Frontal cortex (tissue), 4 donors: Measurements from ENCODE around the gene TRIM54. TPM values are rescaled to one million over a fixed set of nuclear protein-coding genes. Genes with fewer than 3 reads are reported as not detected.
A peak's percentile ranks its signal among the peaks of the same experiment; 100 is the strongest.
"Not testable (repeated sequence)": the region's sequence is repeated elsewhere in the genome, so short reads cannot be mapped to it uniquely, and the experiment has no call there.

Source experiments
- DNase-seq, 2 donors: peaks; one replicate each; pipeline ENCODE4 v3.0.0; 2012; ENCODE audit warnings: low spot score in 2 of 2
- FAIRE-seq: peaks from 2 replicates; lab custom pipeline; 2012; peaks lifted over from hg19 to GRCh38; lab: Jason Lieb, UNC
- total RNA-seq: library from RNA; depleted of rRNA; stranded (reverse); fragments of >200 nt; gene quantifications from one replicate; pipeline ENCODE4 v1.2.3, GENCODE V29; 2014
- donor health status: control.
- donor health status: control.
- donor health status: control.

Gene TRIM54
- total RNA-seq, 1 donor from 2014 or later, result not detected

DNA sequence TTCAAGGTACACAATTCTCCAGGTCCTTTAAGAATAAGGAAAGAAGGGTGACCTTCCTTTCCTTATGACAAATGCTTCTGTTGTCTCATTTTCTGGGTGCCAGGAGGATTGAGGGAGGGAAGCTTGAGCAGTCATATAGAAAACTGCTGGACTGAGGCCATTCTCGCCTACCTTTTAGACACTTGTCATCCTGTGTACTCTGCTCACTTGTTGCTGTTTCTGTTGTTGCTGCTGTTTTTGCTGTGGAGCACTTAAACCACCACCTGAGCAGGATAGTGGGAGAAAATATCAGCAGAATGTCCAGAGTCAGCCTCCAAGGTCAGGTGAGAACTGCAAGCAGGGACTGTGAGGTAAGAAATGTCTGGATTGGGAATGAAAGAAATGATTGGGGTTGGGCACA, 4.2 kb upstream of the TRIM54 start:
- no peak for DNase-seq
- no peak for FAIRE-seq

GRCh38 chr2:27280826-27281225, 1.4 kb upstream of the TRIM54 start:
- FAIRE-seq (no peak), DNase-seq (no peak)

DNA sequence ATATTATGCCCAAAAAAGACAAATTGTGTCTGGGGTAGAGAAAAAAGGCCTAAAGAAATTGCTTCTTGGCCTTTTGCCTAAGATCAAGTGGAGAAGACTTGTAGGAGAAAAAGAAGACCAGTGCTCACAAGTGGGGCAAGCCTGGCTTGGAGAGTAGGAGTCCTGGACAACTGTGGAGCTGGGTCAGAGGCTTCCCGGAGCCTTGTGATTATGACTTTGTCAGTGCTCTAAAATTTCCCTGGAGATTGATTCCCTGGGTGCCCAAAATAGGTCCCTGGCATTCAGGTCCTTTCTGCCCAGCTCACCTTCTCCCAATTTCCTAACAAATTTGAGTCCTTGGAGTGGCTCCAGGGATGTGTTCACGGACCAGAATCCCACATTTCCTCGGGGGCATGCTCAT, 787 bp upstream of the TRIM54 start:
- FAIRE-seq (no peak), DNase-seq (no peak)

DNA sequence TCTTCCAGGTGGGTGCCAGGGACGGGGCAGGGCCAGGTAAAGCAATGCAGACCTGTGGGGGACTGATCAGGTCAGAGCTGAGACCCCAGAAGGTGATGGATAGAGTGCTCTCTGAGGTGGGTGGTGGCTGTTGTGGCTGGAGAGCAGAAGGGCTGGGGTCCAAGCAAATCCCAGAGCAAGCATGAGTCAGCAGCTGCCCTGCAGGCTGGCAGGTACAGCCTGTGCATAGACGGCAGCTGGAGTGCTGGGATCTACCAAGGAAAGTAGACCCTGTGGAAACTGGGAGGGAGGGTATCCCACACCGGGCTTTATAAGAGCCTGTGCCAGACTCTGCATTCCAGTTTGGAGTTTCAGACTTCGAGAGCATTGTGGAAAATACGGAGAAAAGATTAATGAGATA, 663 bp downstream of the TRIM54 start:
- FAIRE-seq, result no peak

DNA sequence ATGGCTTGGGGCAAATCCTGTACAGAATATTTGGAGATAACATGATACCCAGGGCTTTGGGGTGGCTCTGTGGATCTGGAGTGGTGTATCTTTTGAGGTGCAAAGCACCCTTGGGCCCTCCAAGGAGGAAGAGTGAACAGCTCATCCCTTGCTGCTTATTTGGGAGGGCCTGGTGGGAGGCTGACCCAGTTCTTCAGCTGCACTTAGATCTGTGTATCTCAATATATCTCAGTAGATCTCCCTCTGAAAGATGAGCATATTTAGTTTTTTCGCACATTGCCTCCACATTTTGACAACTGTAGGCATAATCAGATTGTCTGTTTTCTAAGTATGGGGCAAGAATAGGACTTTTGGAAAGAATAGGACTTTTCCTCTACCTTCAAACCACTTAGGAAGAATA, 2.8 kb downstream of the TRIM54 start:
- FAIRE-seq, result no peak

More for the DNA sequence above, 663 bp downstream of the TRIM54 start:
- DNase-seq, result no peak

DNA sequence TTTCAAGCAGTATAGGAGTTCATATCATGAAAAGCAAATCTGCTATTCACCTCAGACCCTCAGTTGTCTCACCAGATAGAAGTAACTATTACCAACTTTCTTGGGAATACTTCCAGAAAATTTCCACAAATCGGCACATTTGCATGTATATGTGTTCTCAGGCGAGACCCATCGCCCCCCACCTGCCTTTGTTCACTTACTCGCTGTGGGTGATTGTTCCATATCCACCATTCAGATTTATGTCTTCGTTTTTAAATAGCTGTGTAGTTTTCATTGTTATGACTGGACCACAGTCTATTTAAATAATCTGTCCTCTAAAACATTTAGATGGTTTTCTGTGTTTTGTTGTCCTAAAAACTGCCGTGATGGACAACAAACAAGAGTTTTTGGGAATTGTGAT, 3.3 kb downstream of the TRIM54 start:
- FAIRE-seq, result no peak
- no peak for DNase-seq

More for the DNA sequence above, 2.8 kb downstream of the TRIM54 start:
- DNase-seq, result no peak

DNA sequence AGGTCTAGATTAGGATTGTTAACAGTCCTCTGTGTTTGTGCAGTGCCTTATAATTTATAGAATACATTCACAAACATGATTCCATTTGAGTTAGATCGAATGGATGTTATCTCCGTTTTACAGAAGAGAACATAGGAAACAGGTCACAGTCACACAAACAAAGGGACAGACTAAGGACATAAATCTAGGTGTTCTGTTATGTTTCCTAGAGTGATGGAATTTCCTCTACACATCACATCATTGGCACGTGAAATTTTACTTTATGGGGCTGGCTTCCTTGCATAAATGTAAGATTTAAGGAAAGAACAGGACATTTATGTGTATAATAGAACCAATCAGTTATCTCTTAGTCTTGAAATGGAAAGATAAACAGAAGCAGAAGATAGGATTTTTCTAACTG, 6.4 kb downstream of the TRIM54 start:
- FAIRE-seq, result no peak
- no peak for DNase-seq

DNA sequence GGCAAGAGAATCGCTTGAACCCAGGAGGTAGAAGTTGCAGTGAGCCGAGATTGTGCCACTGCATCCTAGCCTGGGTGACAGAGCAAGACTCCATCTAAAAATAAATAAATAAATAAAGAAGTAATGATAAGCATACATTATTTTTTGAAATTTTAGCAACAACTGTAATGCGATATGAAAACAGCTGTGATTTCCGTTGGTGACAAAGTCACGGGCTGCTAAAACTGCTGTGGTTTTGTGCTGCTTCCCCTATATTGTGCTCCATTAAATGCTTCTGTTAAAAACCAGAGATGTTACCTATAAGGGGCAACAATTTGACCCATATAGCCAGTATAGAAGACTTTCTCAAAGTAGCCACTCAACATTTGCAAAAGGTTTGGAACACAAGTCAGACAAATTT, 8.3 kb downstream of the TRIM54 start:
- FAIRE-seq (no peak), DNase-seq (no peak)

DNA sequence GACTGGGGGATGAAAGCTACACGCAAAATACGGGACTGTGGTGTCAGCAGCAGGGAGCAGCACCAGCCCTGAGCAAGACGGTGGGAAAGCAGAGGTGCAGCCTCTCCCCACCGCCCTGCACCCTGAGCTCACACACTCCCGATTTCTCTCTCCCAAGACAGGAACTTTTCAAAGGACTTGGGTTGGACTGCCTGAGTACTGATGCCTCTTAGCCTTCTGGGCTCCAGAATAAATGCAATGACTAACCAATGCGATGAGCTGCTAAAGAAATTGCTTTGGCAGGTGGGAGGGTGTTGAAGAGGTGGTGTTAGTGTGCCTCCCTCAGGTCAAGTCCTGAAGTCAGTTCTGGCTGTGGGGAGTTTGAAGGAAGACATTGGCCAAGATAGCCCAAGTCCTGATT, 9.6 kb downstream of the TRIM54 start:
- FAIRE-seq (no peak), DNase-seq (no peak)

- DNase-seq (no peak), FAIRE-seq (no peak)
Measured at GRCh38 chr2:27294928-27295327, 12.7 kb downstream of the TRIM54 start.

GRCh38 chr2:27296481-27296880, 14.3 kb downstream of the TRIM54 start:
- no peak for DNase-seq
- no peak for FAIRE-seq

GRCh38 chr2:27297195-27297594, 15.0 kb downstream of the TRIM54 start:
- FAIRE-seq, result no peak

DNA sequence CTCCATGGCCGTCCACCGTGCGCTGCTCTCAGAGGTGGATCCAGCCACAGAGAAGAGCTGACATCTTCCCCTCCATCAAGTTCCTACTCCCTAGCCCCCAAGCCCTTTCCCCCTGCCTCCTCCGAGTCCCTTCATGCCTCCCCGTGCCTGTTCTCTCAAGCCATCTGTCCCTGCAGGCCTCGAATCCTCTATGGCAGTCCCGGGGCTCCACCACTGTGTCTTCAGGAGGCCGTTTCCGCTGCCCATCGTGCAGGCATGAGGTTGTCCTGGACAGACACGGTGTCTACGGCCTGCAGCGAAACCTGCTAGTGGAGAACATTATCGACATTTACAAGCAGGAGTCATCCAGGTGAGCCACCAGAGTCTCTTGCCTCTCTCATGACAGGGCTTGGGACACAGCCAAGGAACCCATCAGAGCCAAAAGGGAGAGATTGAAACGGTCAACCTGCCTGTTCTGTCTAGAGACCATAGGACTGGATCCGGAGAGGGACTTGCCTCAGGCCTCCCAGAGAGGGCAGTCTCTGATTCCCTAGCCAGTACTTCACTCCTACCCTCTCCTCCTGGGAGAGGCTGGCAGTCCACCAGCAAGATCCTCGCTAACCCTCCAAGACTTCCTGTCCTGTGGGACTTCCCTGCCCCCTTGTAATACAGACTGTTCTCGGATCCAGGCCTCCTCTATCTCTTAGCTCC, 16.3 kb downstream of the TRIM54 start:
- DNase-seq (no peak), FAIRE-seq (no peak)

More at GRCh38 chr2:27297195-27297594, 15.0 kb downstream of the TRIM54 start:
- no peak for DNase-seq

DNA sequence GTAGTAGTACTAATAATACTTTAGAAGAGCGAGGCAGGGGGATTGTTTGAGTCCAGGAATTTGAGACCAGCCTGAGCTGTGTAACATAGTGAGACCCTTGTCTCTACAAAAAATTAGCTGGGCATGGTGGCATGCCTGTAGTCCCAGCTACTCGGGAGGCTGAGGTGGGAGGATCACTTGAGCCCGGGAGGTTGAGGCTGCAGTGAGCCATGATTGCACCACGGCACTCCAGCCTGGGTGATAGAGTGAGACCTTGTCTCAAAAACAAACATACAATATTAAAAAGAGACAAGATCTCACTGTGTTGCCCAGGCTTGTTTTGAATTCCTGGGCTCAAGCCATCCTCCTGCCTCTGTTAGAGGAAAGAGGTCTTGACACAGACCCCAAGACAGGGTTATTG, 18.4 kb downstream of the TRIM54 start:
- FAIRE-seq, DNase-seq: not testable (repeated sequence)

GRCh38 chr2:27303093-27304025, 21.1 kb downstream of the TRIM54 start:
- peak; percentile 65 to 71 for DNase-seq
- no peak for FAIRE-seq

- FAIRE-seq (no peak), DNase-seq (no peak)
Measured at GRCh38 chr2:27304488-27305240, 22.4 kb downstream of the TRIM54 start.

DNA sequence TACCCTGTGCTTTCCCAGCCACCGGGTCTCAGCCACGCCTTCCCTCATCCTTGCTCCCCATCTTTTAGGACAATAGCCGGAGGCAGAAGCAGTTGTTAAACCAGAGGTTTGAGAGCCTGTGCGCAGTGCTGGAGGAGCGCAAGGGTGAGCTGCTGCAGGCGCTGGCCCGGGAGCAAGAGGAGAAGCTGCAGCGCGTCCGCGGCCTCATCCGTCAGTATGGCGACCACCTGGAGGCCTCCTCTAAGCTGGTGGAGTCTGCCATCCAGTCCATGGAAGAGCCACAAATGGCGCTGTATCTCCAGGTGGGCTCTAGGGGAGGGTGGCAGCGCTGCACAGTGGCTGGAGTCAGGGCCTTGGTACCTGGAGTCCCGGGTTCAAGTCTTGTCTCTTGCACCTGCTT, 23.3 kb downstream of the TRIM54 start:
- no peak for DNase-seq
- no peak for FAIRE-seq

DNA sequence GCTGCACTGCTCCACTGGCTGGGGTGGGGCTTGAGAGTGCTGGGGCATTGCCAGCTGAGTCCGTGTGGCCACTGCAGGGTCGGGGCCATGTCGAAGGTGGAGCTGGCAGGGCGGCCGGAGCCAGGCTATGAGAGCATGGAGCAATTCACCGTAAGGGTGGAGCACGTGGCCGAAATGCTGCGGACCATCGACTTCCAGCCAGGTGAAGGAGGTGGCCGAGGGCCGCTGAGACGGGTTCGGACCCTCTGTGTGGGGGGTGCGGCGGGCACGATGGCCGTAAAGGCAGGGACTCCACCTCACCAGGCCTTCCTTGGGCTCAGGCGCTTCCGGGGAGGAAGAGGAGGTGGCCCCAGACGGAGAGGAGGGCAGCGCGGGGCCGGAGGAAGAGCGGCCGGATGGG, 23.9 kb downstream of the TRIM54 start:
- no peak for FAIRE-seq
- DNase-seq, result no peak

- no peak for FAIRE-seq
- DNase-seq, result no peak
Measured at GRCh38 chr2:27306573-27307286, 24.5 kb downstream of the TRIM54 start.

GRCh38 chr2:27307287-27307544, 25.0 kb downstream of the TRIM54 start:
- DNase-seq (no peak), FAIRE-seq (no peak)
